NCI-H2196 treated with DMSO at 0.1 percent for 48 hours (cell line): Measurements from ENCODE around the gene PDE4C.
A peak's percentile ranks its signal among the peaks of the same experiment; 100 is the strongest.

Experiments used
- DNase-seq: peaks from one replicate; lab custom pipeline; 2025; ENCODE audit not compliant: unreplicated experiment; lab: John Stamatoyannopoulos, UW

PDE4C gene

GRCh38 chr19:18202778-18203407 is 23.3 kb downstream of the PDE4C start:
- DNase-seq, result no peak

- DNase-seq, result no peak
Observed at GRCh38 chr19:18202397-18202777, 23.9 kb downstream of the PDE4C start.

GRCh38 chr19:18198374-18198773 is 27.9 kb downstream of the PDE4C start:
- no peak for DNase-seq

GRCh38 chr19:18197941-18198340 is 28.3 kb downstream of the PDE4C start:
- no peak for DNase-seq

GRCh38 chr19:18197306-18197705 is 28.9 kb downstream of the PDE4C start:
- DNase-seq, result no peak

- no peak for DNase-seq
Observed at GRCh38 chr19:18196511-18196845, 29.8 kb downstream of the PDE4C start.

- peak; percentile 10 for DNase-seq
Observed at GRCh38 chr19:18194554-18195238, 31.5 kb downstream of the PDE4C start.

- DNase-seq, result no peak
Observed at GRCh38 chr19:18194181-18194530, 32.1 kb downstream of the PDE4C start.

- no peak for DNase-seq
Observed at GRCh38 chr19:18193388-18194180, 32.7 kb downstream of the PDE4C start.

- peak; percentile 99 for DNase-seq
Observed at GRCh38 chr19:18192673-18193387, 33.4 kb downstream of the PDE4C start, which contains the start of gene MPV17L2. TSS of gene MPV17L2 (plus strand) at chr19:18193218. CDS start at chr19:18193282, 64 bp downstream.

- no peak for DNase-seq
Observed at GRCh38 chr19:18191640-18192062, 34.6 kb downstream of the PDE4C start.

GRCh38 chr19:18190278-18190677 is 36.0 kb downstream of the PDE4C start:
- no peak for DNase-seq

- DNase-seq, result no peak
Observed at GRCh38 chr19:18185538-18185937, 40.7 kb downstream of the PDE4C start.

GRCh38 chr19:18183529-18183928 is 42.7 kb downstream of the PDE4C start:
- no peak for DNase-seq

- DNase-seq, result no peak
Observed at GRCh38 chr19:18179957-18180356, 46.3 kb downstream of the PDE4C start.

- DNase-seq, result no peak
Observed at GRCh38 chr19:18176367-18177310, 49.6 kb downstream of the PDE4C start.

GRCh38 chr19:18174983-18175382 is 51.3 kb downstream of the PDE4C start:
- DNase-seq, result no peak
